ENCODE measurements around the gene LONP1. TPM values are rescaled to one million over a fixed set of nuclear protein-coding genes. Genes with fewer than 3 reads are reported as not detected.

The LONP1 gene
- total RNA-seq, 1 experiment from 2014 or later: 113 TPM

GRCh38 chr19:5664515-5664914 lies 55.4 kb downstream of the LONP1 start:
- peaks cover 48 to 96% (median 85%) of the 10 kb centered on the region in 3 experiments; a peak in 6 of 7 replicates for H3K36me3 Mint-ChIP-seq (ENCODE audit: insufficient read depth in 1 of 3, low read depth in 3 of 3)
- H3K27ac Mint-ChIP-seq: peak overlapping the region in 1 of 3 experiments; percentile 77; a peak in 1 of 7 replicates
- no peak overlapping the region for H3K9ac ChIP-seq (ENCODE audit: extremely low read depth, insufficient read length, low read length)
- no peak overlapping the region for H2BK20ac ChIP-seq (ENCODE audit: low read depth, low read length, poor library complexity, severe bottlenecking)
- peaks cover 7 to 14% of the 10 kb centered on the region in 2 experiments for H3K4me1 Mint-ChIP-seq
- H3K27me3 ChIP-seq (ENCODE audit: insufficient read depth, low read length): no peaks in the 10 kb centered on the region
- H3K23ac ChIP-seq (ENCODE audit: insufficient read length, low read depth, low read length): no peak overlapping the region
- H3K4me3 Mint-ChIP-seq: no peak overlapping the region
- H3K4me1 ChIP-seq (ENCODE audit: insufficient read depth, low read length): no peaks in the 10 kb centered on the region
- no peak overlapping the region for H4K91ac ChIP-seq (ENCODE audit: insufficient read length, low read depth, low read length)
- no peak overlapping the region for H2AK5ac ChIP-seq (ENCODE audit: insufficient read length, low read length)
- H3K79me2 ChIP-seq (ENCODE audit: insufficient read depth, low read length): no peaks in the 10 kb centered on the region; the same call in 1 of the 2 replicates
- no peak overlapping the region for H3K56ac ChIP-seq (ENCODE audit: insufficient read length, low read depth, low read length)
- H3K4ac ChIP-seq (ENCODE audit: low read depth, low read length): no peak overlapping the region
- no peak overlapping the region for H2BK15ac ChIP-seq (ENCODE audit: low read depth, low read length)
- H2BK5ac ChIP-seq (ENCODE audit: insufficient read length, low read length): no peak overlapping the region
- peaks cover 4% of the 10 kb centered on the region for H4K20me1 ChIP-seq (ENCODE audit: control insufficient read depth, insufficient read depth, insufficient read length)
- H3K27me3 Mint-ChIP-seq (ENCODE audit: low read depth): no peaks in the 10 kb centered on the region; the same call in 1 of the 2 replicates
- H2AFZ ChIP-seq (ENCODE audit: low read length): no peak overlapping the region
- H4K5ac ChIP-seq (ENCODE audit: insufficient read length, low read depth, low read length): no peak overlapping the region
- no peak overlapping the region for H2BK12ac ChIP-seq (ENCODE audit: insufficient read length, low read depth, low read length)
- no peak overlapping the region for H3K4me2 ChIP-seq (ENCODE audit: insufficient read depth, insufficient read length, low read length)
- no peak overlapping the region for H3T11ph ChIP-seq (ENCODE audit: low read length)
- H3K27ac ChIP-seq (ENCODE audit: insufficient read length, low read depth, low read length): no peak overlapping the region
- H3K23me2 ChIP-seq (ENCODE audit: insufficient read length, low read depth, low read length, poor library complexity, severe bottlenecking): no peaks in the 10 kb centered on the region
- TF ChIP-seq, protein P1, sequence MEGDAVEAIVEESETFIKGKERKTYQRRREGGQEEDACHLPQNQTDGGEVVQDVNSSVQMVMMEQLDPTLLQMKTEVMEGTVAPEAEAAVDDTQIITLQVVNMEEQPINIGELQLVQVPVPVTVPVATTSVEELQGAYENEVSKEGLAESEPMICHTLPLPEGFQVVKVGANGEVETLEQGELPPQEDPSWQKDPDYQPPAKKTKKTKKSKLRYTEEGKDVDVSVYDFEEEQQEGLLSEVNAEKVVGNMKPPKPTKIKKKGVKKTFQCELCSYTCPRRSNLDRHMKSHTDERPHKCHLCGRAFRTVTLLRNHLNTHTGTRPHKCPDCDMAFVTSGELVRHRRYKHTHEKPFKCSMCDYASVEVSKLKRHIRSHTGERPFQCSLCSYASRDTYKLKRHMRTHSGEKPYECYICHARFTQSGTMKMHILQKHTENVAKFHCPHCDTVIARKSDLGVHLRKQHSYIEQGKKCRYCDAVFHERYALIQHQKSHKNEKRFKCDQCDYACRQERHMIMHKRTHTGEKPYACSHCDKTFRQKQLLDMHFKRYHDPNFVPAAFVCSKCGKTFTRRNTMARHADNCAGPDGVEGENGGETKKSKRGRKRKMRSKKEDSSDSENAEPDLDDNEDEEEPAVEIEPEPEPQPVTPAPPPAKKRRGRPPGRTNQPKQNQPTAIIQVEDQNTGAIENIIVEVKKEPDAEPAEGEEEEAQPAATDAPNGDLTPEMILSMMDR (conservative IDR thresholded peaks at IDR 0.05): no peak
- no peak overlapping the region for H3K18ac ChIP-seq (ENCODE audit: insufficient read length, low read depth, low read length)
- H3K9me3 Mint-ChIP-seq: no peaks in the 10 kb centered on the region
- DNase-seq: no peak
- WGBS (ENCODE audit: extremely low coverage, insufficient read length, low lambda C conversion rate): no CpG with 5 or more reads among the region's 2 CpGs
- no peaks in the 10 kb centered on the region for H3K79me1 ChIP-seq (ENCODE audit: insufficient read depth, low read depth, low read length, poor library complexity, severe bottlenecking)
- H3K14ac ChIP-seq (ENCODE audit: insufficient read depth, low read length): no peak overlapping the region
- H3K9me3 ChIP-seq (ENCODE audit: control insufficient read depth, low read depth, low read length): no peaks in the 10 kb centered on the region
- no peak overlapping the region for H4K8ac ChIP-seq (replicated peaks; ENCODE audit: insufficient read length, low read depth, low read length)
- no peak overlapping the region for H2BK120ac ChIP-seq (ENCODE audit: low read depth, low read length, poor library complexity, severe bottlenecking)
